A673 (cell line): Measurements from ENCODE around the gene CFHR1. TPM values are rescaled to one million over a fixed set of nuclear protein-coding genes. Genes with fewer than 3 reads are reported as not detected.
"Not testable (repeated sequence)": the region's sequence is repeated elsewhere in the genome, so short reads cannot be mapped to it uniquely, and the experiment has no call there.

Experiments used
- BruUV-seq: library from RNA; stranded (reverse); fragments of 400-500 nt; replicated peaks from 2 replicates; lab custom pipeline; 2021; lab: Mats Ljungman, UMichigan
- CTCF ChIA-PET: fragments of 300-600 bp; sonication (Branson Sonifier 250); formaldehyde crosslinking; loops from one replicate; lab custom pipeline; 2022; ENCODE audit warnings: antibody characterized with exemption; lab: Charles Lee
- POLR2A ChIA-PET: fragments of 300-600 bp; sonication (Branson Sonifier 250); formaldehyde crosslinking; loops from one replicate; lab custom pipeline; 2022; ENCODE audit warnings: antibody characterized with exemption; ENCODE audit not compliant: low non-redundant PET; lab: Charles Lee
- DNase-seq: peaks from one replicate; pipeline ENCODE4 v3.0.0-alpha.2; 2015; ENCODE audit warnings: low spot score
- H3K27ac ChIP-seq: fragments of 200-600 bp; sonication (generic); 2 replicates; pipeline ENCODE4 v1.5.1; 2016; ENCODE audit warnings: mixed run types, low read depth, mild to moderate bottlenecking, mixed read lengths, antibody characterized with exemption, low read length; ENCODE audit not compliant: poor library complexity, severe bottlenecking
- H3K27me3 ChIP-seq: fragments of 200-600 bp; sonication (generic); replicated peaks from 2 replicates; pipeline ENCODE4 v1.6.1; 2017; ENCODE audit warnings: mixed run types, low read depth, mild to moderate bottlenecking, mixed read lengths, antibody characterized with exemption, low read length; ENCODE audit not compliant: insufficient read depth, poor library complexity
- H3K36me3 ChIP-seq: fragments of 200-600 bp; sonication (generic); 2 replicates; pipeline ENCODE4 v1.6.1; 2016; ENCODE audit warnings: mixed run types, mild to moderate bottlenecking, mixed read lengths, antibody characterized with exemption, low read length; ENCODE audit not compliant: insufficient read depth, poor library complexity, severe bottlenecking
- H3K4me1 ChIP-seq: fragments of 200-600 bp; sonication (generic); 2 replicates; pipeline ENCODE4 v1.6.1; 2017; ENCODE audit warnings: mixed run types, mild to moderate bottlenecking, mixed read lengths, antibody characterized with exemption, low read length; ENCODE audit not compliant: insufficient read depth, poor library complexity, severe bottlenecking
- H3K4me3 ChIP-seq: fragments of 200-600 bp; sonication (generic); 2 replicates; pipeline ENCODE4 v1.5.1; 2016; ENCODE audit warnings: low read depth, mixed run types, mild to moderate bottlenecking, mixed read lengths, low read length; ENCODE audit not compliant: poor library complexity, severe bottlenecking
- H3K9me3 ChIP-seq: fragments of 200-600 bp; sonication (generic); 2 replicates; pipeline ENCODE4 v1.6.1; 2016; ENCODE audit warnings: mixed run types, low read depth, mild to moderate bottlenecking, mixed read lengths, antibody characterized with exemption, low read length; ENCODE audit not compliant: poor library complexity, severe bottlenecking
- EZH2 ChIP-seq: fragments of 200-600 bp; sonication (generic); IDR thresholded peaks from 2 replicates; pipeline ENCODE4 v1.6.1; 2017; ENCODE audit warnings: borderline replicate concordance, low read depth, mild to moderate bottlenecking, mixed read lengths, antibody characterized with exemption, low read length; ENCODE audit not compliant: poor library complexity, severe bottlenecking
- intact Hi-C: fragments of 100-400 bp; cut with micrococcal nuclease; formaldehyde crosslinking; loops from one replicate; pipeline ENCODE4 v1.10.0; 2022; ENCODE audit not compliant: unreplicated experiment
- total RNA-seq: library from RNA; stranded (reverse); gene quantifications from 2 replicates; pipeline ENCODE4 v1.2.3, GENCODE V29; 2021
- TF ChIP-seq, protein P1 (sequence below): fragments of 300-800, 200-600 bp; sonication (generic); conservative IDR thresholded peaks from 2 replicates; pipeline ENCODE4 v1.5.1; 2017; ENCODE audit warnings: low read depth, mild to moderate bottlenecking, antibody characterized with exemption, low read length, moderate library complexity, mixed read lengths

Gene CFHR1
- total RNA-seq, 1 experiment from 2014 or later = not detected

DNA sequence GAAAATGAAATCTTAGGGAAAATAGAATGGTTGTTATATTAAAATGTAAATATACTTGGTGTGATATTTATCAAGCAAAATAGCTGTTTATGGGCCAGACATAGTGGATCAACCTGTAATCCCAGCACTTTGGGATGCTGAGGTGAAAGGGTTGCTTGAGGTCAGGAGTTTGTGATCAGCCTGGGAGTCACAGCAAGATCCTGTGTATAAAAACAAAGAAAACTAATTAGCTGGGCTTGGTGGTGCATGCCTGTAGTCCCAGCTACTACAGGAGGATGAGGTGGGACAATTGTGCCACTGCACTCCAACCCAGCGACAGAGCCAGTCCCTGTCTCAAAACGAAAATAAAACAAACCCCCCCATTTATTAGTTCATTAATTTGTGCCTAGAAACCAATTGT lies 21.6 kb upstream of the CFHR1 start:
- BruUV-seq = no TSS peak
- intact Hi-C loops = no loop called here
- Histone ChIP-seq H3K4me1 (no peaks in the 10 kb centered on the region), H3K36me3 (no peaks in the 10 kb centered on the region), H3K4me3 (no peak overlapping the region), H3K9me3 (no peaks in the 10 kb centered on the region), H3K27ac (no peak overlapping the region), H3K27me3 (no peaks in the 10 kb centered on the region)
- TF ChIP-seq, protein P1, sequence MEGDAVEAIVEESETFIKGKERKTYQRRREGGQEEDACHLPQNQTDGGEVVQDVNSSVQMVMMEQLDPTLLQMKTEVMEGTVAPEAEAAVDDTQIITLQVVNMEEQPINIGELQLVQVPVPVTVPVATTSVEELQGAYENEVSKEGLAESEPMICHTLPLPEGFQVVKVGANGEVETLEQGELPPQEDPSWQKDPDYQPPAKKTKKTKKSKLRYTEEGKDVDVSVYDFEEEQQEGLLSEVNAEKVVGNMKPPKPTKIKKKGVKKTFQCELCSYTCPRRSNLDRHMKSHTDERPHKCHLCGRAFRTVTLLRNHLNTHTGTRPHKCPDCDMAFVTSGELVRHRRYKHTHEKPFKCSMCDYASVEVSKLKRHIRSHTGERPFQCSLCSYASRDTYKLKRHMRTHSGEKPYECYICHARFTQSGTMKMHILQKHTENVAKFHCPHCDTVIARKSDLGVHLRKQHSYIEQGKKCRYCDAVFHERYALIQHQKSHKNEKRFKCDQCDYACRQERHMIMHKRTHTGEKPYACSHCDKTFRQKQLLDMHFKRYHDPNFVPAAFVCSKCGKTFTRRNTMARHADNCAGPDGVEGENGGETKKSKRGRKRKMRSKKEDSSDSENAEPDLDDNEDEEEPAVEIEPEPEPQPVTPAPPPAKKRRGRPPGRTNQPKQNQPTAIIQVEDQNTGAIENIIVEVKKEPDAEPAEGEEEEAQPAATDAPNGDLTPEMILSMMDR = no peak
- TF ChIP-seq EZH2 = no peak
- CTCF ChIA-PET = no interaction called here
- DNase-seq = no peak
- POLR2A ChIA-PET = no interaction called here

DNA sequence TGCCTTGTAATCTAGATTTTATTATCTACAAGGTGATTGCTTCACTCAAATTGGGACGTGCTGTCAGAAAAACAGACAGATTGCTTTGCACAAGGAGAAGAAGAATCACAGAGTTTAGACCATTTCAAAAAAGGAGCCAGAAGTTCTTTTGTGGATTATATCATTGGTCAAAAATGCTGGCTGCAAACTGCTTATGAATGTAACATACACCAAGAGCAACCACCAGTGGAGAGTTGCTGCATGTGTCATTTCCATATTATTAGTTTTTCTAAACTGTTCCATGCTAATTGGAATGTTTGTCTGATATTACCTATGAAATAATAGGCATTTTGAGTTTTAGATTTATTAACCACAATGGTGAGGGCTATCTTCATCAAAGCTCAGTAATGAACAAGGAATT lies 17.6 kb upstream of the CFHR1 start:
- H3K9me3 ChIP-seq, CTCF ChIA-PET, intact Hi-C loops, H3K36me3 ChIP-seq, H3K27me3 ChIP-seq, BruUV-seq, DNase-seq, H3K27ac ChIP-seq, H3K4me3 ChIP-seq, POLR2A ChIA-PET, H3K4me1 ChIP-seq: not testable (repeated sequence)

DNA sequence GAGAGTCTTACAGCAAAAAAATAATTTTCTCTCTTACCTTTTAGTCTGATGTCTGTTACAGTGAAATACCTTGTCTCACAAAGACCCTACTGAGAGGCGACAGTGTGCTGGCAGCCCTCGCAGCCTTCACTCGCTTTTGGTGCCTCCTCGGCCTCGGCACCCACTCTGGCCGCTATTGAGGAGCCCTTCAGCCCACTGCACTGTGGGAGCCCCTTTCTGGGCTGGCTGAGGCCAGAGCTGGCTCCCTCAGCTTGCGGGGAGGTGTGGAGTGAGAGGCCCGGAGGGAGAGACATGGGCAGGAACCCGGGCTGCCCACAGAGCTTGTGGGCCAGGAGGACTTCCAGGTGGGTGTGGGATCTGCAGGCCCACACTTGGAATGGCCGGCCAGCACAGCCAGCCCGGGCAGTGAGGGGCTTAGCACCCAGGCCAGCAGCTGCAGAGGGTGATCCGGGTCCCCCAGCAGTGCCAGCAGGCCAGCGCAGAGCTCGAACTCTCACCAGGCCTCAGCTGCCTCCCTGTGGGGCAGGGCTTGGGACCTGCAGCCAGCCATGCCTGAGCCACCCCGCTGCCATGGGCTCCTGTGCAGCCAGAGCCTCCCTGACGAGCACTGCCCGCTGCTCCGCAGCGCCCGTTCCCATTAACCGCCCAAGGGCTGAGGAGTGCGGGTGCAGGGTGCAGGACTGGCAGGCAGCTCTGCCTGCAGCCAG lies 10.8 kb upstream of the CFHR1 start:
- ChIA-PET CTCF (no interaction called here), POLR2A (no interaction called here)
- no peak for DNase-seq
- no peaks in the 10 kb centered on the region for H3K27me3 ChIP-seq
- no TSS peak for BruUV-seq
- no peaks in the 10 kb centered on the region for H3K4me1 ChIP-seq
- intact Hi-C loops = no loop called here
- H3K27ac ChIP-seq = no peak overlapping the region
- TF ChIP-seq, protein P1 = no peak
- no peaks in the 10 kb centered on the region for H3K36me3 ChIP-seq
- H3K4me3 ChIP-seq = no peak overlapping the region
- no peaks in the 10 kb centered on the region for H3K9me3 ChIP-seq

DNA sequence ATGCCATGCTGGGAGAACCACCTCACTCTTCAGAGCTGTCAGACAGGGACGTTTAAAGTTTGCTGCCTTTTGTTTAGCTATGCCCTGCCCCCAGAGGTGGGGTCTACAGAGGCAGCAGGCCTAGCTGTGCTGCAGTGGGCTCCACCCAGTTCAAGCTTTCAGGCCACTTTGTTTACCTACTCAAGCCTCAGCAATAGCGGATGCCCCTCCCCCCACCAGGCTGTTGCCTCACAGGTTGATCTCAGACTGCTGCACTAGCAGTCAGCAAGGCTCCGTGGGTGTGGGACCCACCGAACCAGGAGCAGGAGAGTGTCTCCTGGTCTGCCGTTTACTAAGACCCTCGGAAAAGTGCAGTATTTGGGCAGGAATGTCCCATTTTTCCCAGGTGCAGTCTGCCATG lies 2.1 kb upstream of the CFHR1 start:
- H3K9me3 ChIP-seq, DNase-seq, BruUV-seq, H3K4me1 ChIP-seq, CTCF ChIA-PET, H3K27me3 ChIP-seq, POLR2A ChIA-PET, intact Hi-C loops, H3K36me3 ChIP-seq, H3K4me3 ChIP-seq, H3K27ac ChIP-seq: not testable (repeated sequence)

DNA sequence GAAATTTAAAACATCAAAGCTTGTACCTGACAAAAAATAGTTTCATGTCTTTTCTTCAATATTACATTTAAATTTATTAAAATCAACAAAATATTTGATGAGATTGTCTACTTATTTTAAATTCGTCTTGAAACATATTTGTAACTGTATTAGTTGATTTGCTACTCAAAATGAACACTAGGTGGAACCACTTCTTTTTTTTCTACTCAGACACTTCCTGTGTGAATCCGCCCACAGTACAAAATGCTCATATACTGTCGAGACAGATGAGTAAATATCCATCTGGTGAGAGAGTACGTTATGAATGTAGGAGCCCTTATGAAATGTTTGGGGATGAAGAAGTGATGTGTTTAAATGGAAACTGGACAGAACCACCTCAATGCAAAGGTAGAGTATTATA lies 8.3 kb downstream of the CFHR1 start:
- H3K4me1 ChIP-seq, POLR2A ChIA-PET, H3K4me3 ChIP-seq, H3K36me3 ChIP-seq, intact Hi-C loops, DNase-seq, H3K9me3 ChIP-seq, BruUV-seq, H3K27me3 ChIP-seq, H3K27ac ChIP-seq, CTCF ChIA-PET: not testable (repeated sequence)

DNA sequence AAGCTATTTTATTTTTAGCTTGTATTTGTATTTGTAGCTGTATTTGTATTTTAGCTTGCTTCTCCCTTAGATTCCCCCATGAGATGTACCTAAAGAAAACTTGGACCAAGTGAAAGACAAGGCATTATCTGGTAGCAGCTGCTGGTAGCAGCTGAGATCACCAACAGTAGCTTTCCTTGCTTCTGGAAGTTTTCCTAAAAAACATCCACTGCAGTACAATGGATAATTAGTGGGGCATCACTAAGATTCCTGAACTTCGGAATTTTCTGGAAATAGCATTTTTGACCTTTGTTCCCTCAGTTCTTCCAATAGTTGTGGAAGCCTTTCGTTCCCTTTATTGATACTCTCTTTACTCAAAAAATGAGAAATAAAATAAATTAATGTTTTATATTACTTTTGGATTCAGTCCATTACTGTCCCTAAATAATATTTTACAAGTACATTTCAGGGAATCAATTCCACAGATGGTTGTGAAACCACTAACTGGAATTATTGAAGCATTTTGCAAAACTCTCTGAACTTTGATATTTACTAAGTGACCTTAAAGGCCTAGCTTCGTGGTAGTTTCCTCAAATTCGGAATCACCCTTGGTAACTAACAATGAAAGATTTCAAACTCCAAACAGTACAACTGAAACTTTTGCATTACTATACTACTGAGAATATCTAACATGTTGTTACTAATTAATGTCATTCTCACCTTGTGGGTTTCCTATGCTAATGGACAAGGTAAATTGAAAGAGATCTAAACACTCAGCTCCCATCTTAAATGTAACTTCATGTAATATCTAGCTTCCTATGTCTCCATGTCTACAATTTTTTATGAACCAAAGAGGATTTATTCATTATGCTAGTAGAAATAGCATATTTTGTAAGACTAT lies 30.3 kb downstream of the CFHR1 start:
- POLR2A ChIA-PET, H3K9me3 ChIP-seq, H3K4me3 ChIP-seq, DNase-seq, H3K4me1 ChIP-seq, CTCF ChIA-PET, H3K36me3 ChIP-seq, H3K27me3 ChIP-seq, intact Hi-C loops, H3K27ac ChIP-seq, BruUV-seq: not testable (repeated sequence)
